H1 (cell line): Measurements from ENCODE around the gene DGKH. TPM values are rescaled to one million over a fixed set of nuclear protein-coding genes. Genes with fewer than 3 reads are reported as not detected.

Experiments used
- CTCF ChIA-PET: fragments of 300-600 bp; sonication (Branson Sonifier 250); formaldehyde crosslinking; loops from one replicate; lab custom pipeline; 2021; ENCODE audit not compliant: partially characterized antibody; lab: Charles Lee
- POLR2A ChIA-PET: fragments of 300-600 bp; sonication (Branson Sonifier 250); formaldehyde crosslinking; loops from one replicate; lab custom pipeline; 2021; ENCODE audit warnings: inconsistent platforms; ENCODE audit not compliant: partially characterized antibody; lab: Charles Lee
- DNase-seq, 2 experiments: peaks; one replicate each; pipeline versions ENCODE4 v3.0.0 to v3.0.0-alpha.2; 2010 to 2022; ENCODE audit warnings: low spot score in 2 of 2, low read depth in 1 of 2, mixed read lengths in 1 of 2
- FAIRE-seq: peaks from 2 replicates; lab custom pipeline; 2011; peaks lifted over from hg19 to GRCh38; lab: Jason Lieb, UNC
- H2AFZ ChIP-seq: 2 replicates; pipeline ENCODE4 v1.8.1; 2012; ENCODE audit warnings: low read length, inconsistent platforms
- H2AK5ac ChIP-seq: 2 replicates; pipeline ENCODE4 v1.6.1; 2013; ENCODE audit warnings: low read depth, low read length
- H2BK120ac ChIP-seq: replicated peaks from 2 replicates; pipeline ENCODE3; 2013; ENCODE audit warnings: low read depth, low read length, inconsistent platforms
- H2BK12ac ChIP-seq: 2 replicates; pipeline ENCODE4 v1.6.1; 2013; ENCODE audit warnings: low read depth, low read length
- H2BK15ac ChIP-seq: 2 replicates; pipeline ENCODE4 v1.6.1; 2013; ENCODE audit warnings: low read length
- H2BK20ac ChIP-seq: 2 replicates; pipeline ENCODE4 v1.6.1; 2013; ENCODE audit warnings: low read length
- H2BK5ac ChIP-seq: 2 replicates; pipeline ENCODE4 v1.6.1; 2013; ENCODE audit warnings: low read depth, low read length
- H3K14ac ChIP-seq: 2 replicates; pipeline ENCODE4 v1.6.1; 2013; ENCODE audit warnings: inconsistent platforms; ENCODE audit not compliant: insufficient read length
- H3K18ac ChIP-seq: 2 replicates; pipeline ENCODE4 v1.6.1; 2013; ENCODE audit warnings: low read length; ENCODE audit errors: extremely low read depth
- H3K23ac ChIP-seq: 2 replicates; pipeline ENCODE4 v1.6.1; 2013; ENCODE audit warnings: inconsistent platforms; ENCODE audit not compliant: insufficient read length
- H3K23me2 ChIP-seq: 2 replicates; pipeline ENCODE4 v1.6.1; 2013; ENCODE audit warnings: low read depth, low read length
- H3K27ac ChIP-seq: 2 replicates; pipeline ENCODE4 v1.6.1; 2011; ENCODE audit warnings: low read depth, low read length, inconsistent platforms
- H3K27me3 ChIP-seq, 4 experiments: replicated peaks in 1 of 4; 1 replicate in 1 of 4; 2 replicates in 3 of 4; pipeline versions ENCODE4 v1.6.1 to v1.8.1; 2011 to 2013; ENCODE audit warnings: low read length in 3 of 4, mild to moderate bottlenecking in 3 of 4, inconsistent platforms in 2 of 4, mixed read lengths in 2 of 4, moderate library complexity in 1 of 4; ENCODE audit not compliant: control insufficient read depth in 3 of 4, insufficient read depth in 3 of 4; ENCODE audit errors: extremely low read depth in 1 of 4
- H3K36me3 ChIP-seq, 4 experiments: 2 replicates each; pipeline versions ENCODE4 v1.6.1 to v1.8.1; 2011 to 2013; ENCODE audit warnings: mild to moderate bottlenecking in 4 of 4, low read length in 3 of 4, moderate library complexity in 2 of 4, control low read depth in 1 of 4, inconsistent platforms in 1 of 4; ENCODE audit not compliant: insufficient read depth in 4 of 4, control insufficient read depth in 2 of 4
- H3K4ac ChIP-seq: replicated peaks from 2 replicates; pipeline ENCODE3; 2013; ENCODE audit warnings: low read length, low read depth, mixed read lengths, inconsistent platforms; ENCODE audit not compliant: insufficient read length
- H3K4me1 ChIP-seq, 4 experiments: replicated peaks in 1 of 4; 1 replicate in 1 of 4; 2 replicates in 3 of 4; pipeline versions ENCODE4 v1.6.1 to v1.8.1; 2011 to 2013; ENCODE audit warnings: low read length in 3 of 4, inconsistent platforms in 2 of 4, mixed read lengths in 1 of 4; ENCODE audit not compliant: insufficient read depth in 4 of 4, control insufficient read depth in 3 of 4
- H3K4me2 ChIP-seq, 2 experiments: 2 replicates each; pipeline versions ENCODE4 v1.6.1 to v1.8.1; 2011 to 2013; ENCODE audit warnings: low read depth in 2 of 2, low read length in 2 of 2, control low read depth in 1 of 2, inconsistent platforms in 1 of 2, mild to moderate bottlenecking in 1 of 2; ENCODE audit not compliant: insufficient read depth in 1 of 2
- H3K4me3 ChIP-seq, 4 experiments: fragments of 200-600, 300-600 bp in 1 of 4; sonication (generic), shearing (Covaris generic), sonication (Bioruptor Twin) in 1 of 4; 2 replicates each; pipeline versions ENCODE4 v1.5.1 to v1.8.1; 2011 to 2016; ENCODE audit warnings: low read length in 4 of 4, low read depth in 3 of 4, control low read depth in 2 of 4, inconsistent platforms in 2 of 4, mild to moderate bottlenecking in 2 of 4, mixed read lengths in 1 of 4, moderate library complexity in 1 of 4; ENCODE audit not compliant: insufficient read depth in 2 of 4; ENCODE audit errors: extremely low read depth in 1 of 4
- H3K56ac ChIP-seq: replicated peaks from 2 replicates; pipeline ENCODE3; 2013; ENCODE audit warnings: low read depth, mild to moderate bottlenecking, mixed read lengths, low read length, inconsistent platforms; ENCODE audit not compliant: insufficient read length
- H3K79me1 ChIP-seq: 2 replicates; pipeline ENCODE4 v1.6.1; 2013; ENCODE audit warnings: low read depth, low read length, control low read depth
- H3K79me2 ChIP-seq, 2 experiments: 2 replicates each; pipeline versions ENCODE4 v1.6.1 to v1.8.1; 2012 to 2013; ENCODE audit warnings: low read length in 2 of 2, mild to moderate bottlenecking in 2 of 2, inconsistent platforms in 1 of 2; ENCODE audit not compliant: insufficient read depth in 2 of 2, control insufficient read depth in 1 of 2
- H3K9ac ChIP-seq, 4 experiments: replicated peaks in 1 of 4; 1 replicate in 1 of 4; 2 replicates in 3 of 4; pipeline versions ENCODE4 v1.6.1 to v1.8.1; 2011 to 2013; ENCODE audit warnings: low read depth in 3 of 4, low read length in 3 of 4, control low read depth in 2 of 4, mild to moderate bottlenecking in 2 of 4, moderate library complexity in 2 of 4, inconsistent platforms in 1 of 4; ENCODE audit errors: extremely low read depth in 1 of 4
- H3K9me3 ChIP-seq, 2 experiments: 2 replicates each; pipeline versions ENCODE4 v1.6.1 to v1.8.1; 2012 to 2013; ENCODE audit warnings: mild to moderate bottlenecking in 2 of 2, moderate library complexity in 2 of 2, control low read depth in 1 of 2, inconsistent platforms in 1 of 2, low read depth in 1 of 2, low read length in 1 of 2, mixed read lengths in 1 of 2; ENCODE audit not compliant: insufficient read depth in 2 of 2
- H4K20me1 ChIP-seq, 2 experiments: replicated peaks in 1 of 2; 2 replicates each; pipeline versions ENCODE3 to v1.8.1; 2011 to 2013; ENCODE audit warnings: inconsistent platforms in 2 of 2, low read length in 2 of 2, mild to moderate bottlenecking in 1 of 2; ENCODE audit not compliant: insufficient read depth in 2 of 2, control insufficient read depth in 1 of 2
- H4K5ac ChIP-seq: 2 replicates; pipeline ENCODE4 v1.6.1; 2013; ENCODE audit warnings: low read length, low read depth, mixed read lengths, inconsistent platforms; ENCODE audit not compliant: insufficient read length
- H4K8ac ChIP-seq: 2 replicates; pipeline ENCODE4 v1.8.0; 2013; ENCODE audit warnings: mild to moderate bottlenecking, moderate library complexity, low read length, inconsistent platforms; ENCODE audit not compliant: insufficient read depth; ENCODE audit errors: extremely low read depth
- H4K91ac ChIP-seq: replicated peaks from 2 replicates; pipeline ENCODE3; 2013; ENCODE audit warnings: low read length, mixed read lengths, inconsistent platforms; ENCODE audit not compliant: insufficient read length
- ASH2L ChIP-seq: fragments of 200-600, 300-600 bp; sonication (generic); IDR thresholded peaks from one replicate; pipeline ENCODE4 v1.7.1; 2017; ENCODE audit warnings: low read length
- CEBPB ChIP-seq: IDR thresholded peaks from 2 replicates; pipeline ENCODE4 v1.6.1; 2012; ENCODE audit warnings: low read depth, low read length
- EGR1 ChIP-seq: IDR thresholded peaks from 2 replicates; pipeline ENCODE4 v1.6.1; 2011; ENCODE audit warnings: low read depth, low read length, borderline replicate concordance
- GABPA ChIP-seq: IDR thresholded peaks from 2 replicates; pipeline ENCODE4 v1.6.1; 2011; ENCODE audit warnings: mild to moderate bottlenecking, low read length, moderate library complexity, borderline replicate concordance; ENCODE audit not compliant: insufficient read depth
- HDAC2 ChIP-seq, 2 experiments: fragments of 300-600 bp in 1 of 2; sonication (generic) in 1 of 2; IDR thresholded peaks; 2 replicates each; pipeline ENCODE4 v1.6.1; 2011 to 2012; ENCODE audit warnings: low read depth in 2 of 2, low read length in 2 of 2, mild to moderate bottlenecking in 2 of 2, moderate library complexity in 2 of 2, borderline replicate concordance in 1 of 2, inconsistent platforms in 1 of 2
- KDM1A ChIP-seq: fragments of 200-600, 300-600 bp; sonication (generic); IDR thresholded peaks from 2 replicates; pipeline ENCODE4 v1.7.1; 2016; ENCODE audit warnings: mild to moderate bottlenecking, low read length, borderline replicate concordance
- KDM4A ChIP-seq: IDR thresholded peaks from one replicate; pipeline ENCODE4 v1.7.1; 2012; ENCODE audit warnings: low read depth, mild to moderate bottlenecking, moderate library complexity, low read length, inconsistent platforms; ENCODE audit not compliant: severe bottlenecking
- RNF2 ChIP-seq: fragments of 200-900, 300-1000 bp; sonication (generic); IDR thresholded peaks from 2 replicates; pipeline ENCODE4 v1.7.1; 2016; ENCODE audit warnings: borderline replicate concordance, low read depth, mild to moderate bottlenecking, antibody characterized with exemption, low read length; ENCODE audit not compliant: poor library complexity, severe bottlenecking; ENCODE audit errors: missing control alignments
- SIN3A ChIP-seq, 2 experiments: IDR thresholded peaks in 1 of 2; conservative IDR thresholded peaks in 1 of 2; 2 replicates each; pipeline ENCODE4 v1.6.1; 2011 to 2012; ENCODE audit warnings: low read length in 2 of 2, improper control_type of control experiment in 1 of 2, low read depth in 1 of 2, mild to moderate bottlenecking in 1 of 2
- SP1 ChIP-seq: IDR thresholded peaks from 2 replicates; pipeline ENCODE4 v1.6.1; 2011; ENCODE audit warnings: low read depth, low read length
- SP4 ChIP-seq: IDR thresholded peaks from 2 replicates; pipeline ENCODE4 v1.6.1; 2012; ENCODE audit warnings: low read length, inconsistent platforms
- TCF12 ChIP-seq: IDR thresholded peaks from 2 replicates; pipeline ENCODE4 v1.6.1; 2011; ENCODE audit warnings: low read depth, mild to moderate bottlenecking, low read length
- WGBS, 2 experiments: shearing (Covaris generic) in 1 of 2; methylation state at CpG; one replicate each; pipeline versions ENCODE4 v1.1.6 to v1.1.7; 2013 to 2015; ENCODE audit warnings: low lambda C conversion rate in 2 of 2, mixed read lengths in 2 of 2, inconsistent platforms in 1 of 2, low coverage in 1 of 2, missing lambda C conversion rate in 1 of 2; ENCODE audit not compliant: insufficient replicate concordance in 2 of 2, insufficient coverage in 1 of 2, insufficient read length in 1 of 2; ENCODE audit errors: extremely low coverage in 1 of 2, missing lambda C conversion rate in 1 of 2; 5-methylcytosine and 5-hydroxymethylcytosine counted together
- polyA plus RNA-seq, 7 experiments: library from polyadenylated mRNA; depleted of rRNA in 3 of 7; stranded (reverse) in 5 of 7; unstranded in 2 of 7; fragments of >200 nt in 5 of 7; fragments of 200-250 nt in 2 of 7; gene quantifications; 1 replicate in 5 of 7; 2 replicates in 1 of 7; 4 replicates in 1 of 7; pipeline versions ENCODE4 v1.2.1 to v1.2.3, GENCODE V29; 2011 to 2013; ENCODE audit warnings: missing spikeins in 2 of 7, mixed read lengths in 2 of 7
- total RNA-seq: library from RNA; stranded (reverse); fragmentation: NEBNext Ultra II Directional; extraction: Animal tissue kit (Norgen Biotek cat#: 25700); gene quantifications from 2 replicates; pipeline ENCODE4 v1.2.1, GENCODE V29; 2021
- TF ChIP-seq, protein P1 (sequence below): IDR thresholded peaks from 2 replicates; pipeline ENCODE4 v1.6.1; 2012; ENCODE audit warnings: inconsistent platforms

Gene DGKH
- total and polyA plus RNA-seq, 2 of the 8 experiments (the other 6 are each of a cell fraction or from before 2014, with no cell fraction given): 2.1 to 7.9 TPM

- H3K9ac ChIP-seq: no peak overlapping the region
- no peaks in the 10 kb centered on the region for H3K9me3 ChIP-seq
- TF ChIP-seq HDAC2 (IDR thresholded peaks at IDR 0.05; ENCODE audit: borderline replicate concordance in 1 of 2, low read depth in 2 of 2, low read length in 2 of 2) (no peak), EGR1 (no peak), CEBPB (no peak), GABPA (no peak), KDM4A (no peak), SIN3A (conservative IDR thresholded peaks at IDR 0.05 in 1 of 2, IDR thresholded peaks at IDR 0.05 in 1 of 2; ENCODE audit: low read depth in 1 of 2, low read length in 2 of 2) (no peak), RNF2 (no peak), TCF12 (no peak), ASH2L (no peak), SP4 (no peak), SP1 (no peak), KDM1A (no peak)
- TF ChIP-seq, protein P1, sequence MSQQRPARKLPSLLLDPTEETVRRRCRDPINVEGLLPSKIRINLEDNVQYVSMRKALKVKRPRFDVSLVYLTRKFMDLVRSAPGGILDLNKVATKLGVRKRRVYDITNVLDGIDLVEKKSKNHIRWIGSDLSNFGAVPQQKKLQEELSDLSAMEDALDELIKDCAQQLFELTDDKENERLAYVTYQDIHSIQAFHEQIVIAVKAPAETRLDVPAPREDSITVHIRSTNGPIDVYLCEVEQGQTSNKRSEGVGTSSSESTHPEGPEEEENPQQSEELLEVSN: no peak
- H2BK12ac ChIP-seq: no peak overlapping the region
- no peak for DNase-seq
- no peak overlapping the region for H4K8ac ChIP-seq
- H2BK5ac ChIP-seq: no peak overlapping the region
- no peaks in the 10 kb centered on the region for H3K23me2 ChIP-seq
- 0 out of 7 replicates have a peak, but pooled peaks cover 0 to 1% (median 0%) of the 10 kb centered on the region in 4 experiments for H3K4me1 ChIP-seq
- H3K18ac ChIP-seq: no peak overlapping the region
- no peak overlapping the region for H4K5ac ChIP-seq
- no peak overlapping the region for H2BK120ac ChIP-seq
- no peak overlapping the region for H3K27ac ChIP-seq
- no peaks in the 10 kb centered on the region for H3K27me3 ChIP-seq
- no peak overlapping the region for H3K4me2 ChIP-seq
- H3K36me3 ChIP-seq: no peaks in the 10 kb centered on the region
- H4K20me1 ChIP-seq: no peaks in the 10 kb centered on the region
- no peak overlapping the region for H3K14ac ChIP-seq
- no peak overlapping the region for H2BK15ac ChIP-seq
- H2BK20ac ChIP-seq: no peak overlapping the region
- WGBS, 2 experiments: 96% methylated on average over 3 of the region's 7 CpGs; no CpG with 5 or more reads in 1 of the 2 experiments
- H3K4ac ChIP-seq: no peak overlapping the region
- H3K56ac ChIP-seq: no peak overlapping the region
- ChIA-PET CTCF (no interaction called here), POLR2A (no interaction called here)
- no peak overlapping the region for H3K23ac ChIP-seq
- H3K4me3 ChIP-seq: no peak overlapping the region
- no peak for FAIRE-seq
- H4K91ac ChIP-seq: no peak overlapping the region
- H2AFZ ChIP-seq: no peak overlapping the region
- H3K79me1 ChIP-seq: no peaks in the 10 kb centered on the region
- H3K79me2 ChIP-seq: no peaks in the 10 kb centered on the region
- no peak overlapping the region for H2AK5ac ChIP-seq
Observed at GRCh38 chr13:42148538-42148937, 100.1 kb downstream of the DGKH start.
